MM.1S (cell line): Measurements from ENCODE around the gene HNF4A.
A peak's percentile ranks its signal among the peaks of the same experiment; 100 is the strongest.

Experiments
- DNase-seq: peaks from one replicate; pipeline ENCODE4 v3.0.0-alpha.2; 2015
- H2AFZ ChIP-seq: fragments of 300-600 bp; sonication (generic); 2 replicates; pipeline ENCODE4 v1.6.0; 2016; ENCODE audit warnings: antibody characterized with exemption, low read length
- H3F3A ChIP-seq: fragments of 300-600 bp; sonication (generic); 2 replicates; pipeline ENCODE4 v1.6.1; 2016; ENCODE audit warnings: mild to moderate bottlenecking, antibody characterized with exemption, low read length, moderate library complexity, mixed read lengths; ENCODE audit not compliant: insufficient read depth
- H3K27ac ChIP-seq: fragments of 300-600 bp; sonication (generic); 2 replicates; pipeline ENCODE4 v1.5.1; 2016; ENCODE audit warnings: mild to moderate bottlenecking, low read length
- H3K27me3 ChIP-seq: fragments of 300-600 bp; sonication (generic); replicated peaks from 2 replicates; pipeline ENCODE4 v1.6.0; 2016; ENCODE audit warnings: low read length; ENCODE audit not compliant: insufficient read depth
- H3K36me3 ChIP-seq: fragments of 300-600 bp; sonication (generic); replicated peaks from 2 replicates; pipeline ENCODE4 v1.6.1; 2016; ENCODE audit warnings: mild to moderate bottlenecking, low read length, mixed read lengths; ENCODE audit not compliant: insufficient read depth
- H3K4me1 ChIP-seq: fragments of 300-600 bp; sonication (generic); 2 replicates; pipeline ENCODE4 v1.6.1; 2016; ENCODE audit warnings: low read length, mixed read lengths
- H3K4me2 ChIP-seq: fragments of 300-600 bp; sonication (generic); 2 replicates; pipeline ENCODE4 v1.6.0; 2016; ENCODE audit warnings: low read depth, low read length
- H3K4me3 ChIP-seq: fragments of 300-600 bp; sonication (generic); 2 replicates; pipeline ENCODE4 v1.5.1; 2016; ENCODE audit warnings: low read length, mixed read lengths
- H3K79me2 ChIP-seq: fragments of 300-600 bp; sonication (generic); 2 replicates; pipeline ENCODE4 v1.6.1; 2016; ENCODE audit warnings: mixed run types, low read length, mixed read lengths
- H3K9ac ChIP-seq: fragments of 300-600 bp; sonication (generic); 2 replicates; pipeline ENCODE4 v1.6.1; 2016; ENCODE audit warnings: low read length, mixed read lengths
- H3K9me2 ChIP-seq: fragments of 300-600 bp; sonication (generic); replicated peaks from 2 replicates; pipeline ENCODE4 v1.6.1; 2016; ENCODE audit warnings: mild to moderate bottlenecking, low read length, mixed read lengths; ENCODE audit not compliant: insufficient read depth
- H3K9me3 ChIP-seq: fragments of 300-600 bp; sonication (generic); replicated peaks from 2 replicates; pipeline ENCODE4 v1.6.1; 2016; ENCODE audit warnings: mild to moderate bottlenecking, low read length, mixed read lengths; ENCODE audit not compliant: insufficient read depth
- H4K20me1 ChIP-seq: fragments of 300-600 bp; sonication (generic); 2 replicates; pipeline ENCODE4 v1.6.1; 2016; ENCODE audit warnings: mild to moderate bottlenecking, low read length, moderate library complexity, mixed read lengths; ENCODE audit not compliant: insufficient read depth
- EZH2 ChIP-seq: fragments of 300-600 bp; sonication (generic); optimal IDR thresholded peaks from 2 replicates; pipeline ENCODE3; 2017; ENCODE audit warnings: low read depth, mild to moderate bottlenecking, antibody characterized with exemption, low read length, mixed read lengths
- EZH2phosphoT487 ChIP-seq: fragments of 300-600 bp; sonication (generic); IDR thresholded peaks from 2 replicates; pipeline ENCODE4 v1.6.1; 2018; ENCODE audit warnings: antibody characterized with exemption, low read length
- TF ChIP-seq, protein P1 (sequence below): fragments of 300-600 bp; sonication (generic); IDR thresholded peaks from 2 replicates; pipeline ENCODE4 v1.5.1; 2016; ENCODE audit warnings: antibody characterized with exemption, low read length, mixed read lengths

Gene HNF4A

DNA sequence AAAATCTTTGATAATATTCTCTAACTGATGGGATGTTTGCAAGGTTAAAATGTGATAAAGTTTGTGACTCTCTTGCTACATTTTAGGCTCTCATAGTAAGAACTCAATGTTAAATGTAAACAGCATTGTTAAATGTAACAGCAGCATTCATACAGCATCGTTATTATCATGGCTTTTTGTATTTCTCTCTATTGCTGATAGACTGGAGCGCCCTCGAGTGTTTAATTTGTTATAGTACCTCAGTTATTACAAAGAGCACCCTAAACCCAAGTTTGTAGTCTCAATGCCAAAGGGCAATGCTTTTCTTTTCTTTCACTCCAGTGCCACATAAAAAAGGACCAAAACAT, 105.3 kb downstream of the HNF4A start:
- no peaks in the 10 kb centered on the region for H3F3A ChIP-seq
- no peaks in the 10 kb centered on the region for H3K79me2 ChIP-seq
- H4K20me1 ChIP-seq, result no peaks in the 10 kb centered on the region
- no peak for TF ChIP-seq EZH2phosphoT487
- TF ChIP-seq, protein P1, sequence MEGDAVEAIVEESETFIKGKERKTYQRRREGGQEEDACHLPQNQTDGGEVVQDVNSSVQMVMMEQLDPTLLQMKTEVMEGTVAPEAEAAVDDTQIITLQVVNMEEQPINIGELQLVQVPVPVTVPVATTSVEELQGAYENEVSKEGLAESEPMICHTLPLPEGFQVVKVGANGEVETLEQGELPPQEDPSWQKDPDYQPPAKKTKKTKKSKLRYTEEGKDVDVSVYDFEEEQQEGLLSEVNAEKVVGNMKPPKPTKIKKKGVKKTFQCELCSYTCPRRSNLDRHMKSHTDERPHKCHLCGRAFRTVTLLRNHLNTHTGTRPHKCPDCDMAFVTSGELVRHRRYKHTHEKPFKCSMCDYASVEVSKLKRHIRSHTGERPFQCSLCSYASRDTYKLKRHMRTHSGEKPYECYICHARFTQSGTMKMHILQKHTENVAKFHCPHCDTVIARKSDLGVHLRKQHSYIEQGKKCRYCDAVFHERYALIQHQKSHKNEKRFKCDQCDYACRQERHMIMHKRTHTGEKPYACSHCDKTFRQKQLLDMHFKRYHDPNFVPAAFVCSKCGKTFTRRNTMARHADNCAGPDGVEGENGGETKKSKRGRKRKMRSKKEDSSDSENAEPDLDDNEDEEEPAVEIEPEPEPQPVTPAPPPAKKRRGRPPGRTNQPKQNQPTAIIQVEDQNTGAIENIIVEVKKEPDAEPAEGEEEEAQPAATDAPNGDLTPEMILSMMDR, result peak; percentile 44
- H3K27ac ChIP-seq, result no peak overlapping the region
- no peaks in the 10 kb centered on the region for H3K9me2 ChIP-seq
- H2AFZ ChIP-seq, result no peak overlapping the region
- H3K9me3 ChIP-seq, result no peaks in the 10 kb centered on the region
- no peaks in the 10 kb centered on the region for H3K36me3 ChIP-seq
- no peak overlapping the region for H3K4me3 ChIP-seq
- DNase-seq, result peak; percentile 37
- H3K27me3 ChIP-seq, result no peaks in the 10 kb centered on the region
- no peak overlapping the region for H3K4me2 ChIP-seq
- no peaks in the 10 kb centered on the region for H3K4me1 ChIP-seq
- no peak overlapping the region for H3K9ac ChIP-seq

DNA sequence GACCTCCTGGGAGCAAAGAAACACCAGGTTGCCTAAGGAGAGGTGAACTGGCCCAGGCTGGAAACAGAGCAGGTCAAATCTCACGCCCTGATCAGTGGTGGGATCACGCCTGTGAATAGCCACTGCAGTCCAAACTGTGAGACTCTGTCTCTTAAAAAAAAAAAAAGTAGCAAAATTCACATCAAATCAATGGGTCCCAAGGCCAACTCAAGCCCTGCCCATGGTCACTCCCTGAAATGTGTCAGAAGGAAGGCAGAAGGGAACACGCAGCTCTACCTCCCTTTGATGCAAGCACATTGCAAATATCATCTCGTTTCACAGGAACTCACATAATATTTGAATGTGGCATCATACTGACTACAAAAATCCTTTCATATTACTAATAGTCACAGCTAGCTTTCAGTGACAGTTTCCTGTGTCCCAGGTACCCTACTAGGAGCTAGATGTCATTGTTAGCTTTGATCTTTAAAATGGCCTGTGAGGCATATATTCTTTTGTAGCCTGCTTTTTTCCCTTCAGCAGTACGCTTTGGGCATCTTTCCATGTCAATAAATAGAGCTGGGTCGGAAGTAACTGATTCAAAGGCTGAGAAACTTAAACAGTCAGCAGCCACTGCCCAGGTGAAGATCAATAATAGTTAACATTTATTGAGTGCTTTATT, 105.8 kb downstream of the HNF4A start:
- Histone ChIP-seq H3K27ac (no peak overlapping the region), H4K20me1 (no peaks in the 10 kb centered on the region), H3K4me3 (no peak overlapping the region), H3K27me3 (no peaks in the 10 kb centered on the region), H3K9me2 (no peaks in the 10 kb centered on the region), H3K4me1 (no peaks in the 10 kb centered on the region), H3F3A (no peaks in the 10 kb centered on the region), H3K4me2 (no peak overlapping the region), H3K36me3 (no peaks in the 10 kb centered on the region), H2AFZ (no peak overlapping the region), H3K9ac (no peak overlapping the region), H3K79me2 (no peaks in the 10 kb centered on the region), H3K9me3 (no peaks in the 10 kb centered on the region)
- TF ChIP-seq, protein P1, result no peak
- TF ChIP-seq EZH2 (no peak), EZH2phosphoT487 (no peak)
- DNase-seq, result no peak

DNA sequence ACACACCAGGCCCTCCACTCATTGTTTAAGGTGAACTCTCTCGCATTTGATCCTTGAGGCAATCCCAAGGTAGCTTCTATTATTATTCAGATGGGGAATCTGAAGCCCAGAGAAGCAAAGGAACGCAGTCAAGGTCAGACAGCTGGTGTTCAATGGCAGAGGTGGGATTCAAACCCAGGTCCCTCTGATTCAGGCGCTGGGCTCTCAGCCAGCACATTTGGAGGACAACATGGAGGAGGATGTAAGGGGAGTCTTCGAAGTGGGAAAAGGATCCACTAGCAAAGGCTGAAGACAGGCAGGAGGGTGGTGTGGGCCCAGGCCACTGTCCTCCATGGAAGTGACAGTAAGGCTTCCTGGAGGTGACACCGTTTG, 106.3 kb downstream of the HNF4A start:
- H3K9me2 ChIP-seq, result no peaks in the 10 kb centered on the region
- H3F3A ChIP-seq, result no peaks in the 10 kb centered on the region
- no peaks in the 10 kb centered on the region for H3K27me3 ChIP-seq
- no peak overlapping the region for H2AFZ ChIP-seq
- TF ChIP-seq, protein P1, result no peak
- TF ChIP-seq EZH2 (no peak), EZH2phosphoT487 (no peak)
- H3K9me3 ChIP-seq, result no peaks in the 10 kb centered on the region
- no peak overlapping the region for H3K9ac ChIP-seq
- no peak for DNase-seq
- H3K36me3 ChIP-seq, result no peaks in the 10 kb centered on the region
- H3K27ac ChIP-seq, result no peak overlapping the region
- H3K4me3 ChIP-seq, result no peak overlapping the region
- no peaks in the 10 kb centered on the region for H3K4me1 ChIP-seq
- no peak overlapping the region for H3K4me2 ChIP-seq
- H3K79me2 ChIP-seq, result no peaks in the 10 kb centered on the region
- H4K20me1 ChIP-seq, result no peaks in the 10 kb centered on the region
